HG03066 (cell line): Measurements from ENCODE around the gene CDK5RAP3.
"Not testable (repeated sequence)": the region's sequence is repeated elsewhere in the genome, so short reads cannot be mapped to it uniquely, and the experiment has no call there.

Experiments used
- ATAC-seq: cut with Tn5 transposase; IDR thresholded peaks from one replicate; pipeline ENCODE4 v1.9.1; 2021; ENCODE audit warnings: low read depth; ENCODE audit not compliant: unreplicated experiment

The CDK5RAP3 gene

GRCh38 chr17:47969930-47970724 is 786 bp upstream of the CDK5RAP3 start:
- ATAC-seq, result no peak

DNA sequence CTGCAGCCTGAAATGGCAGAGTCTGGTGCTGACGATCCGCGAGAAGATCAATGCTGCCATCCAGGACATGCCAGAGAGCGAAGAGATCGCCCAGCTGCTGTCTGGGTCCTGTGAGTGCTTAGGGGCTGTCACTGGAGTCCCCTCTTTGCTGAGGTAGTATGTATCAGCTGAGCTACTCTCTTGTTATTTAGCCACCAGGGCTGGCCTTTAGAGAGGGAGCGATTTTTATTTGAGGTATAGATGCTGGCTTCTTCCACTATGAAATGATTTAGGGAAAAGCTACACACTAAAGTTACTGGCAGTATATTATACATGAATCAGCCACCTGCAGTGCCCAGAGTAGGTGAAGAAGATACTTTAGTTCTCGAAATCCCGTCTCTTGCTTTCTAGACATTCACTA is 2.6 kb downstream of the CDK5RAP3 start:
- ATAC-seq, result no peak

DNA sequence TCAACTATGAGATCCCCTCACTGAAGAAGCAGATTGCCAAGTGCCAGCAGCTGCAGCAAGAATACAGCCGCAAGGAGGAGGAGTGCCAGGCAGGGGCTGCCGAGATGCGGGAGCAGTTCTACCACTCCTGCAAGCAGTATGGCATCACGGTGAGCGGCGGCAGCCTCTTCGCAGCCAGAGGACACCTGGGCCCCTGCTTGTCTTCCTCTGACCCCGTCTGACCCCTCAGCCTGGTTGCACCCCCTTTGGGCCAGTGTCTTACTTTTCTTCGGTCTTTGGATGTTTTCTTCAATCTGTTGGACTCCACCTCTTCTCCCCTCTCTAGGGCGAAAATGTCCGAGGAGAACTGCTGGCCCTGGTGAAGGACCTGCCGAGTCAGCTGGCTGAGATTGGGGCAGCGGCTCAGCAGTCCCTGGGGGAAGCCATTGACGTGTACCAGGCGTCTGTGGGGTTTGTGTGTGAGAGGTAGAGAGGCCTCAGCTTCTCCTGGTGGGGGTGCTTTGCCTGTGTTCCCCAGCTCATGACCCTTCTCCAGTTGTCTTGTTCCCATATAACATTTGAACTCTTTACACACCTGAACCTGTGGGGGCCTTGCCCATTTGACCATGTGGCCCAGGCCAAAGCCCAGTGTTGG is 4.4 kb downstream of the CDK5RAP3 start:
- ATAC-seq, result no peak

DNA sequence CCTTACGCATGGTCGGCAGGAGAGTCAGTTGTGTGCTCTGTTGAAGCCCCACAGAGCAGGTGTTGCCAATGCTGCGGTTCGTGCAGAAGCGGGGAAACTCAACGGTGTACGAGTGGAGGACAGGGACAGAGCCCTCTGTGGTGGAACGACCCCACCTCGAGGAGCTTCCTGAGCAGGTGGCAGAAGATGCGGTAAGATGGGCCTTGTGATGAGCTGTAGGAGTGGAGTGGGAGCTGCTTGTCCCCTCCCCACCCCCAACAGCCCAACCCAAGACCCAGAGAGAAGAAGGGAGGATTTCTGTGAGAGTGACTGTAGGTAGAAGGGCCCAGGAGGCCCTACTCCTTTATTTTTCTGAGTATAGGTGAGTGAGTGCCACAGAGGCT is 4.9 kb downstream of the CDK5RAP3 start:
- no peak for ATAC-seq

GRCh38 chr17:47978324-47978723 is 7.4 kb downstream of the CDK5RAP3 start:
- no peak for ATAC-seq

DNA sequence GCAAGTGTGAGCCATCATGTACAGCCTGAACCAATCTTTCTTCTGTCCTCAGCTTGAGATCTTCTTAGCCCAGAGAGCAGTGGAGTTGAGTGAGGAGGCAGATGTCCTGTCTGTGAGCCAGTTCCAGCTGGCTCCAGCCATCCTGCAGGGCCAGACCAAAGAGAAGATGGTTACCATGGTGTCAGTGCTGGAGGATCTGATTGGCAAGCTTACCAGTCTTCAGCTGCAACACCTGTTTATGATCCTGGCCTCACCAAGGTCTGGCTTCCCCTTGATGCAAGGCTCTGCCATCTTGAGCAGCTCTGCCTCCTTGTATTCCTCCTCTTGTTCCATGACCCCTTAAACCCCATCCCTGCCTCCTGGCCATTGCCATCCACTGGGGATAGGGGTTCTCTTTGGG is 9.6 kb downstream of the CDK5RAP3 start:
- no peak for ATAC-seq

DNA sequence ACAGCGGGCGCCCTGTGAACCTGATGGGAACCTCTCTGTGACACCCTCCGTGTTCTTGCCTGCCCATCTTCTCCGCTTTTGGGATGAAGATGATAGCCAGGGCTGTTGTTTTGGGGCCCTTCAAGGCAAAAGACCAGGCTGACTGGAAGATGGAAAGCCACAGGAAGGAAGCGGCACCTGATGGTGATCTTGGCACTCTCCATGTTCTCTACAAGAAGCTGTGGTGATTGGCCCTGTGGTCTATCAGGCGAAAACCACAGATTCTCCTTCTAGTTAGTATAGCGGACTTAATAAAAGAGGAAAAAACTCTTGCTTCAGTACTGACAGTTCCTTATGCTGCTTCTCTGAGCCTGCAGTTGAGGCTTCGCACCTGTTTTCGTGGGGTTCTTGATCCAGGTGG is 10.5 kb downstream of the CDK5RAP3 start:
- ATAC-seq, result no peak

DNA sequence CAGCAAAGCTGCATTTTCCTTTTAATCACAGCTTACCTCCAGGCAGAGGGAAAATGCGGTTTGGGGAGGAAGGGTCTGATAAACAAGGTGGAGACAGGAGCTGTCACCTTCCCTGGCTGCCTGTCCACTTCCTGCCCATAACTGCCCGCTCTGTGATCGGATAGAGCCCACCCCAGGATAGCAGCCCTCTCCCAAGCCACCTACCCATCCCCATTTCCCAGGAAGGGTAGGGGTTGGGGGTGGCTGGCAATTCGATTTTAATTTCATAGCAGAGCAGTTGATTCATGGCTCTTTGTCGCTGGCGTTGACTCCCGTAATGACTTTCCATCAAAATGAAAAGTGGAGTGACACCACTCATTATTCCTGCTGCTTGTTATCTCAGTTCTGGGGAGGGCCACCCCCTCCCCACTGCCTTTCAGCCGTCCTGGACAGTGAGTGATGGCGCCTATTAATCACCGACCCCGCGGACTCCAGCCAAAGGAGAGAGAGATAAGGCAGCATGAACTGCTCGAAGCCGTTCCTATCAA is 11.2 kb downstream of the CDK5RAP3 start:
- ATAC-seq, result no peak

- no peak for ATAC-seq
Observed at GRCh38 chr17:47982645-47983390, 11.9 kb downstream of the CDK5RAP3 start.

DNA sequence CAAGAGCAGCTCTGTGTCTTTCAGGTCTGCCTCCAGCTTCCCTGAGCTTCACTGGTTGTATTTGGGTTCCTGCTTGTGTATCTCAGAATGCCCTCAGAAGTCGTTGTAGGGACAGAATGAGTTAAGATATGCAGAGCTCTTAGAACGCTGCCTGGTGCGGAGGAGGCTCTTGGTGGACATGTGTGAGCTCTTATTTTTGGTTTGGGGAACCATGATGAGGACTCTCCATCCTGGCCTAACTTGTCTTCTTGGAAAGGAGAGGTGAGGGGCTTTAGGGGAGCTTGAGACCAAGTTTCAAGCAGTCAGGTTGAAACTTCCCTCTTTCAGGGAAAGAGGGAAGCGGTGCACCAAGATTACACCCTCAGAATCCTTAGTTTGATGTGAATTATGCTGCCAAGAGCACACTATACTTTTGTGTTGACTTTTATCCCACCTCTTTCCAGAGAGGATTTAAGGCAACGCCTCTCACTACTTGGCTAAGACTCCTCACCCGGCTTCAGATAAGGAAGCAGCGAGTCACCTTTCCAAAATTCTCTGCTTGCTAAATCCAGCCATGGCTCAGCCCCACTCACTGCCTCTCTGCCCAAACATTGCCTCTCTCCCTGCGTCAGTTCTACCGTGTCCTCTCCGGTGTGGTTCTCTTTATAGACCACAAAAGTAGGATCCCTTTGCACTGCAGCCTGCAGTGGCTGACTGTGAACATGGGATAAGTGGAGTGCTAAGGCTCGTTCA is 12.7 kb downstream of the CDK5RAP3 start:
- no peak for ATAC-seq

DNA sequence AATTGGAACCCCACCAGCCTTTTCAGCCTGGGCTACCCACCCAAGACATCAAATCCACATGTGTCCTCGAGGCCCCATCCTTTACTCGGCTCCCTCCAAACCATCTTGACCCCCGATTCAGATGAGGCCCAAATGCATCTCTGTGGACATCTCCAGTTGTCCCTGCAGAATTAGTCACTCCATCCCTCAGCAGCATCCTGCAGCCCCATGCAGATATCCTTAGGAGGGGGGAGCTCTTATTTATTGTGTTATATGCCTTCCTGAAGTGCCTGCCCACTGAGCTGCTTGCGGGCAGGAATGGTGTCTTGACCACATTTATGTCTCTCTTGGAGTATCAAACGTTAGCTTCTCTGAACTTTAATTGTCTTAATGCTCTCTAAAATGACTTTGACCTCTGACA is 15.6 kb downstream of the CDK5RAP3 start:
- no peak for ATAC-seq

- no peak for ATAC-seq
Observed at GRCh38 chr17:47987240-47987835, 16.4 kb downstream of the CDK5RAP3 start.

- not testable (repeated sequence) for ATAC-seq
Observed at GRCh38 chr17:47988445-47988844, 17.5 kb downstream of the CDK5RAP3 start.

DNA sequence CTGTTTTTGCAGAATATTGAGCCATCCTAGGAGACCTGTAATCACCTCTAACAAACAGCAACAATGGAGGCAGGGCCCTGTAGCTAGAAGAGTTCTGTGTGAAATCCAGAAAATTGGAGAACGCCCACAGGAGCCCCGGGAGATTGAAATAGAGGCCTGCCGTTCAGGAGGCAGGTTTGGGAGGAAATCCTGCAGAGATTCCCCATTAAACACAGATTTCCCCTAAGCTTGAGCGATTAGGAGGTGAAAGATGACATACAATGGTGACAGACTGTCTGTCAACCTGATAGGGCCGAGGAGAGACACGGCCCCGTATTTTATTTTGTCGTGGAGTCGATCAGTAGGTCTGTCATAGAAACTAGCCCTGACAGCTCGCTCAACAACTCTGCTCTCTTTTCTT is 18.2 kb downstream of the CDK5RAP3 start:
- no peak for ATAC-seq

- ATAC-seq, result no peak
Observed at GRCh38 chr17:47989700-47990099, 18.8 kb downstream of the CDK5RAP3 start.

DNA sequence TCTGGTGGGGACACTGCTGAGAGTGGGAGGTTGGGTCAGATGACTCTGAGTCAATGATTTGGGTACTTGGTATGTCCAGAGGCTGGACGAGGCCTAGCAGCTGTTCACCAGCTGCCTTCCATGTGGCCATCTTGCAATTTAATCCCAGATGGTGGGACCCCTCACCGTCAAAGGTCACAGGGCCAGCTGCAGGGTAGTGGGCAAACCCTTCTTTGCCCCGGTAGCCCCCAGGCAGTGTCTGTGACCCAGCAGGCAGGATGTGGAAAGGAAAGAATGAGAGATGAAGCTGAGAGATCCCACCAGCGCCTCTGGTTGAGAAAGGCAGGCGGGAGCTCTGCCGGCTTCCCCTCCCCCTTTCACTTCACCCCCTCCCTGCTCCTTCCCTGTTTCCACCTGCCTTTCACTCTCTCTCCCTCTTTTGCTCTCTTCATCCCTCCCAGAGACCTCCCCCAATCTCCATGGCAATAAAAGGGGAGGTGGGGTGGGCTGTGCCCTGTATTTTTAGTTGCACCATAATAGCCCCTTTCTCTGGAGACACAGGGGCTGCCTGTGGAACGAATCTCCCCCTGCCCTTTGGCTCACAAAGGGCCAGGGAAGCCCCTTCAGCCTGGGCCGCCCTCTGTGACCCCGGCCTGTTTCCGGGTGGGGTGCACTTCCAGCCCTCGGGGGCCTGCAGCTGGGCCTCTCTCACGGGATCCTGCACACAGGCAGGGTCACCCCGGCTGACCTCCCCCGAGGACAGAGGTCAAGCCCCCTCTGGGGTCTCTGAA is 20.2 kb downstream of the CDK5RAP3 start:
- ATAC-seq, result no peak

DNA sequence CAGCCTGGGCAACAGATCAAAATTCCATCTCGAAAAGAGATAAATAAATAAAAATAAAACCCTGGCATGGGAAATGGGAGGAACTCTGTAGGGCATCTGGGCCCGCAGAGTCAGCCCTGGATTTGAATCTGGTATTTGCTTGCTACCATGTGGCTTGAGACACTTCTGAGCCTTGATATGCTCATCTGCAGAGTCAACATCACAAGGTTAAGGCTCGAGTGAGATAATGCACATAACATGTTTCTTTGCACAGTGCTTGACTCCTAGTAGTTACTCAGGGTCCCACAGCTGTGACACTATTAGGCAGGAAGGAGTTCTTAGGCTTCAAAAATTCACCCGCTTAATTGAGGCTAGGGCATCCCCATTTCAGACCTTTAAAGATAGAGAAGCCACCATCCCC is 21.3 kb downstream of the CDK5RAP3 start:
- ATAC-seq, result no peak

DNA sequence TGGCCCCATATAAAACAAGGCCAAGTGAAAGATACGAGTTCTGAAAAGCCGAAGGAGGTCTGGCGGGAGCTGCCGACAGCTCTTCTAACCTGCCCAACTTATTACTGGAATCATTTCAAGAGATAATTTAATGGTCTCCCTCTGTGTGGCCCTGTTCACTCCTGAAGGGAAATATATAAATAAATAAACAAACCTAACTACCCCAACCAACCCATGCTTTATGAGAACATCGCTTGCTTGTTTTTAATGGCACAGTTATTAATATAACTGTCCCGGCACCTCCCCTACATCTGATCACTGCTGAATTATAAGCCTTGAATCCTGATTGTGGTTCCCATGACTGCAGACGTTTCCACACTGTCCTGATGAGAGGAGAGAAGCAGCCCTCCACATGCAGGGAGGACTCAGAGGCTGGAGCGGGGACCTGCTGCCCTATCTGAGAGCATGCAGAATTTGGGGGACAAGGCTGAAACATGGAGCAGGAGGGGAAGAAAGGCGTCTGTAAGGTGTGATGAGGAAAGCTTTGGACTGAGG is 22.2 kb downstream of the CDK5RAP3 start:
- no peak for ATAC-seq

- ATAC-seq, result no peak
Observed at GRCh38 chr17:47993964-47994363, 23.1 kb downstream of the CDK5RAP3 start.
